A549 (cell line): ENCODE results near the gene CDH16. TPM values are rescaled to one million over a fixed set of nuclear protein-coding genes. Genes with fewer than 3 reads are reported as not detected.

Experiments used
- ATAC-seq, 2 experiments: fragments of 200-7000 bp in 1 of 2; fragments of >200 bp in 1 of 2; cut with Nextera tagmentation in 1 of 2; cut with Tn5 transposase in 1 of 2; 3 replicates each; pipeline versions ENCODE4 v1.8.0 to v1.9.1; 2018 to 2020; ENCODE audit warnings: mild to moderate bottlenecking in 1 of 2, moderate library complexity in 1 of 2
- CTCF ChIA-PET: fragments of 300-600 bp; sonication (Branson Sonifier 250); formaldehyde crosslinking; extraction: SDS; loops from one replicate; lab custom pipeline; 2021; ENCODE audit warnings: antibody characterized with exemption, inconsistent platforms; lab: Yijun Ruan, JAX
- POLR2A ChIA-PET: fragments of 350-600 bp; formaldehyde crosslinking; extraction: SDS; loops from one replicate; lab custom pipeline; 2021; ENCODE audit warnings: antibody characterized with exemption, inconsistent platforms; lab: Yijun Ruan, JAX
- DNase-seq, 2 experiments: peaks; one replicate each; pipeline versions ENCODE4 v3.0.0 to v3.0.0-alpha.2; 2011 to 2016; ENCODE audit warnings: low read depth in 1 of 2, low spot score in 1 of 2
- FAIRE-seq: peaks from 2 replicates; lab custom pipeline; 2011; peaks lifted over from hg19 to GRCh38; lab: Jason Lieb, UNC
- H3K27ac ChIP-seq, 2 experiments: fragments of >200 bp; sonication (Bioruptor Twin); formaldehyde crosslinking; 3 replicates each; pipeline ENCODE4 v1.5.1; 2016 to 2017
- H3K4me1 ChIP-seq: fragments of >200 bp; sonication (Bioruptor Twin); formaldehyde crosslinking; 3 replicates; pipeline ENCODE4 v1.6.1; 2016
- H3K4me2 ChIP-seq: fragments of >200 bp; sonication (Bioruptor Twin); formaldehyde crosslinking; 3 replicates; pipeline ENCODE4 v1.6.1; 2016
- H3K4me3 ChIP-seq: fragments of >200 bp; sonication (Bioruptor Twin); formaldehyde crosslinking; 3 replicates; pipeline ENCODE4 v1.5.1; 2016
- H3K9me3 ChIP-seq: fragments of >200 bp; sonication (Bioruptor Twin); formaldehyde crosslinking; 3 replicates; pipeline ENCODE4 v1.6.1; 2016
- ATOH8 ChIP-seq: fragments of 250-450 bp; sonication (Bioruptor Pico); IDR thresholded peaks from 2 replicates; pipeline ENCODE4 v1.5.0; 2020; ENCODE audit warnings: low read depth, mild to moderate bottlenecking, moderate library complexity
- BHLHE40 ChIP-seq: IDR thresholded peaks from 2 replicates; pipeline ENCODE4 v1.6.1; 2012; ENCODE audit warnings: low read depth, low read length, inconsistent platforms
- CBX2 ChIP-seq: fragments of 200-600 bp; sonication (generic); IDR thresholded peaks from 2 replicates; pipeline ENCODE4 v1.6.1; 2016; ENCODE audit warnings: low read depth, mild to moderate bottlenecking, borderline replicate concordance
- CEBPB ChIP-seq, 2 experiments: fragments of >200 bp in 1 of 2; sonication (Bioruptor Twin) in 1 of 2; formaldehyde crosslinking in 1 of 2; IDR thresholded peaks; 2 replicates each; pipeline ENCODE4 v1.6.1; 2012 to 2016
- CHD4 ChIP-seq: fragments of 200-600 bp; sonication (generic); IDR thresholded peaks from 2 replicates; pipeline ENCODE4 v1.6.1; 2016; ENCODE audit warnings: antibody characterized with exemption, mild to moderate bottlenecking, borderline replicate concordance
- FOSB ChIP-seq: fragments of 250-450 bp; sonication (Bioruptor Pico); IDR thresholded peaks from 2 replicates; pipeline ENCODE4 v1.5.0; 2020; ENCODE audit warnings: mild to moderate bottlenecking, moderate library complexity
- GATA3 ChIP-seq: IDR thresholded peaks from 2 replicates; pipeline ENCODE4 v1.6.1; 2012; ENCODE audit warnings: borderline replicate concordance
- HES2 ChIP-seq: fragments of >200 bp; sonication (Bioruptor Twin); formaldehyde crosslinking; IDR thresholded peaks from 2 replicates; pipeline ENCODE4 v1.6.1; 2016
- HOXB5 ChIP-seq: fragments of 250-450 bp; sonication (Bioruptor Pico); IDR thresholded peaks from 2 replicates; pipeline ENCODE4 v1.5.0; 2020; ENCODE audit warnings: mild to moderate bottlenecking, moderate library complexity
- JUN ChIP-seq, 2 experiments: fragments of >200 bp; sonication (Bioruptor Twin); formaldehyde crosslinking; IDR thresholded peaks; 2 replicates in 1 of 2; 3 replicates in 1 of 2; pipeline ENCODE4 v1.6.1; 2016 to 2017
- KDM1A ChIP-seq: fragments of 200-600 bp; sonication (generic); IDR thresholded peaks from 2 replicates; pipeline ENCODE4 v1.6.1; 2016; ENCODE audit warnings: low read depth, mild to moderate bottlenecking
- KDM5A ChIP-seq: fragments of 200-600 bp; sonication (generic); IDR thresholded peaks from 2 replicates; pipeline ENCODE4 v1.6.1; 2016; ENCODE audit warnings: antibody characterized with exemption, mild to moderate bottlenecking
- MAZ ChIP-seq: fragments of 150-350 bp; IDR thresholded peaks from 2 replicates; pipeline ENCODE4 v1.6.1; 2014; ENCODE audit warnings: antibody characterized with exemption, low read depth, low read length, borderline replicate concordance
- RAD21 ChIP-seq, 2 experiments: fragments of >200 bp in 1 of 2; sonication (Bioruptor Twin) in 1 of 2; formaldehyde crosslinking in 1 of 2; IDR thresholded peaks in 1 of 2; conservative IDR thresholded peaks in 1 of 2; 2 replicates in 1 of 2; 3 replicates in 1 of 2; pipeline ENCODE4 v1.6.1; 2012 to 2018; ENCODE audit warnings: inconsistent platforms in 1 of 2
- RCOR1 ChIP-seq: fragments of 150-350 bp; IDR thresholded peaks from 2 replicates; pipeline ENCODE4 v1.6.1; 2014; ENCODE audit warnings: antibody characterized with exemption, low read length, low read depth
- REST ChIP-seq: fragments of 200-600 bp; sonication (generic); IDR thresholded peaks from 2 replicates; pipeline ENCODE4 v1.6.1; 2016; ENCODE audit warnings: antibody characterized with exemption, mild to moderate bottlenecking, moderate library complexity
- SREBF2 ChIP-seq: fragments of 450-650 bp; IDR thresholded peaks from 2 replicates; pipeline ENCODE4 v1.6.1; 2014; ENCODE audit warnings: mild to moderate bottlenecking, moderate library complexity
- ZFP36 ChIP-seq: fragments of 450-650 bp; IDR thresholded peaks from 2 replicates; pipeline ENCODE4 v1.6.1; 2014; ENCODE audit warnings: borderline replicate concordance; ENCODE audit not compliant: partially characterized antibody
- ZSCAN20 ChIP-seq: fragments of 250-450 bp; sonication (Bioruptor Pico); IDR thresholded peaks from 2 replicates; pipeline ENCODE4 v1.8.0; 2022; ENCODE audit warnings: mild to moderate bottlenecking, moderate library complexity
- WGBS: methylation state at CpG from one replicate; pipeline ENCODE4 v1.1.6; 2017; ENCODE audit errors: missing lambda C conversion rate; 5-methylcytosine and 5-hydroxymethylcytosine counted together
- polyA plus RNA-seq, 4 experiments: library from polyadenylated mRNA; depleted of rRNA in 3 of 4; stranded (reverse); fragments of >200 nt; fragmentation: RNase III in 1 of 4; extraction: RNeasy Plus Mini Kit Qiagen cat#74134 plus additional on column Dnase treatment in 1 of 4; gene quantifications; 2 replicates in 3 of 4; 3 replicates in 1 of 4; pipeline ENCODE4 v1.2.3, GENCODE V29; 2011 to 2017
- TF ChIP-seq, protein P1 (sequence below): IDR thresholded peaks from 2 replicates; pipeline ENCODE4 v1.6.1; 2012
- TF ChIP-seq, protein P2 (sequence below): fragments of 450-650 bp; IDR thresholded peaks from 2 replicates; pipeline ENCODE4 v1.6.1; 2014; ENCODE audit warnings: antibody characterized with exemption

Gene CDH16
- polyA plus RNA-seq, 2 of the 4 experiments (the other 2 are of a cell fraction), result 0.18 to 0.25 TPM

DNA sequence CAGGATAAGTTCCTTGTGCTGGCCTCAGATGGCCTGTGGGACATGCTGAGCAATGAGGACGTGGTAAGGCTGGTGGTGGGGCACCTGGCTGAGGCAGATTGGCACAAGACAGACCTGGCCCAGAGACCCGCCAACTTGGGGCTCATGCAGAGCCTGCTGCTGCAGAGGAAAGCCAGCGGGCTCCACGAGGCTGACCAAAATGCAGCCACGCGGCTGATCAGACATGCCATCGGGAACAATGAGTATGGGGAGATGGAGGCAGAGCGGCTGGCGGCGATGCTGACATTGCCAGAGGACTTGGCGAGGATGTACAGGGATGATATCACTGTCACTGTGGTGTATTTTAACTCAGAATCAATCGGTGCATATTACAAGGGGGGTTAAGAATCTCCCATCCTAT lies 33.2 kb downstream of the CDH16 start (continued):
- TF ChIP-seq MAZ, result no peak

GRCh38 chr16:66882702-66883101 lies 36.0 kb downstream of the CDH16 start:
- WGBS, result 96% methylated on average over 3 of the region's 3 CpGs
- CTCF ChIA-PET, result interaction anchor here (0.7 to 40.8 kb wide), 11 partner anchors 8 to 185 kb away, joined by 3 to 837 read pairs (median 5); partner anchors contain the start of genes CDH16, CES3, NAE1 and RRAD
- Histone ChIP-seq H3K4me1 (peaks cover 13% of the 10 kb centered on the region; the same call in 2 of the 3 replicates), H3K27ac (no peak overlapping the region), H3K9me3 (no peaks in the 10 kb centered on the region), H3K4me2 (no peak overlapping the region), H3K4me3 (no peak overlapping the region)
- TF ChIP-seq CBX2 (no peak), BHLHE40 (no peak), REST (no peak), CEBPB (IDR thresholded peaks at IDR 0.05) (no peak), JUN (IDR thresholded peaks at IDR 0.05) (no peak), FOSB (CRISPR knock-in tag) (no peak), KDM1A (no peak), ZSCAN20 (CRISPR knock-in tag) (no peak), HOXB5 (CRISPR knock-in tag) (no peak), KDM5A (no peak), SREBF2 (no peak), CHD4 (no peak), RAD21 (conservative IDR thresholded peaks at IDR 0.05 in 1 of 2, IDR thresholded peaks at IDR 0.05 in 1 of 2) (no peak), GATA3 (no peak), ZFP36 (no peak), RCOR1 (no peak), ATOH8 (no peak), HES2 (no peak)
- TF ChIP-seq, protein P1, sequence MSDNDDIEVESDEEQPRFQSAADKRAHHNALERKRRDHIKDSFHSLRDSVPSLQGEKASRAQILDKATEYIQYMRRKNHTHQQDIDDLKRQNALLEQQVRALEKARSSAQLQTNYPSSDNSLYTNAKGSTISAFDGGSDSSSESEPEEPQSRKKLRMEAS, result no peak
- TF ChIP-seq, protein P2, sequence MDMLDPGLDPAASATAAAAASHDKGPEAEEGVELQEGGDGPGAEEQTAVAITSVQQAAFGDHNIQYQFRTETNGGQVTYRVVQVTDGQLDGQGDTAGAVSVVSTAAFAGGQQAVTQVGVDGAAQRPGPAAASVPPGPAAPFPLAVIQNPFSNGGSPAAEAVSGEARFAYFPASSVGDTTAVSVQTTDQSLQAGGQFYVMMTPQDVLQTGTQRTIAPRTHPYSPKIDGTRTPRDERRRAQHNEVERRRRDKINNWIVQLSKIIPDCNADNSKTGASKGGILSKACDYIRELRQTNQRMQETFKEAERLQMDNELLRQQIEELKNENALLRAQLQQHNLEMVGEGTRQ, result no peak
- no peak for DNase-seq
- POLR2A ChIA-PET, result no interaction called here
- no peak for FAIRE-seq
- no peak for ATAC-seq
